PFSK-1 (cell line): ENCODE measurements around the gene KLHL2.

Source experiments
- FOXP2 ChIP-seq: optimal IDR thresholded peaks from 2 replicates; pipeline ENCODE3; 2011; ENCODE audit warnings: borderline replicate concordance, control low read depth, inconsistent platforms; ENCODE audit not compliant: insufficient read depth; ENCODE audit errors: extremely low read length, extremely low read depth
- POLR2AphosphoS5 ChIP-seq: IDR thresholded peaks from 2 replicates; pipeline ENCODE4 v1.6.1; 2012; ENCODE audit warnings: low read depth, mild to moderate bottlenecking, control low read depth, low read length, moderate library complexity
- SIN3A ChIP-seq: IDR thresholded peaks from 2 replicates; pipeline ENCODE4 v1.6.1; 2012; ENCODE audit warnings: mild to moderate bottlenecking, low read length, moderate library complexity, borderline replicate concordance; ENCODE audit not compliant: insufficient read depth
- TAF1 ChIP-seq: IDR thresholded peaks from 2 replicates; pipeline ENCODE4 v1.6.1; 2012; ENCODE audit warnings: low read length, control low read depth, borderline replicate concordance; ENCODE audit not compliant: insufficient read depth
- TF ChIP-seq, protein P1 (sequence below), 2 experiments: IDR thresholded peaks; 2 replicates each; pipeline versions ENCODE4 v1.6.1 to v1.8.0; 2011 to 2012; ENCODE audit warnings: low read depth in 2 of 2, low read length in 2 of 2, control low read depth in 1 of 2, inconsistent platforms in 1 of 2, mild to moderate bottlenecking in 1 of 2, moderate library complexity in 1 of 2; ENCODE audit not compliant: insufficient read depth in 1 of 2

Gene KLHL2

DNA sequence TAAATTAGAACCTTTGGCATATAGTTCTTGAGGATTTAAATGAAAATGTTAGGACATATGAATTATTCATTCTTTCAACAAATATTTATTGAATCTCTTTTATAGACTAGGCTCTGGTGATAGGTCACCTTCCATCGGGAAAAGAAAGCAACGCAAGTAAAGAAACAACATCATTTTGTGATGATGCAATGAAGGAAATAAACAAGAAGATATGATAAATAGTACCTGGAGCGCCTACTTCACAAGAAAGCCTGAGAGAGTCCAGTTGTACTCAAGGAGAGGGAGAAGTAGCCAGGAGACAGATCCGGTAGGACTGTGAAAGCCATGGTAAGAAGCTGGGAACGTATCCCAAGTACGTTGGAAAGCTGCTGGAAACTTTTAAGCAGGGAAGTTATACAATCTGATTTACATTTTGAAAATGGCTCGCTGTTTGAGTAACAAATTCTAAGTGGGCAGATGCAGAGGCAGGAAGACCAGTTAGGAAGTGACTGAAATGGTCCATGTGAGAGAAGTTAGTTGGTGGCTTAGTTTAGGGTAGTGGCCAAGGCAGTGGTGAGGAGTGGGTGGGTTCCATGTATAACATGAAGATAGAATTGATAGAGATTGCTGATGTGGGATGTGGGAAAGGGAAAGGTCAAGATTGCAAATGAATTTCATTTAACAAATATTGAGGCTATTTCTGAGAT lies 153.8 kb downstream of the KLHL2 start:
- no peak for TF ChIP-seq SIN3A
- TF ChIP-seq, protein P1, sequence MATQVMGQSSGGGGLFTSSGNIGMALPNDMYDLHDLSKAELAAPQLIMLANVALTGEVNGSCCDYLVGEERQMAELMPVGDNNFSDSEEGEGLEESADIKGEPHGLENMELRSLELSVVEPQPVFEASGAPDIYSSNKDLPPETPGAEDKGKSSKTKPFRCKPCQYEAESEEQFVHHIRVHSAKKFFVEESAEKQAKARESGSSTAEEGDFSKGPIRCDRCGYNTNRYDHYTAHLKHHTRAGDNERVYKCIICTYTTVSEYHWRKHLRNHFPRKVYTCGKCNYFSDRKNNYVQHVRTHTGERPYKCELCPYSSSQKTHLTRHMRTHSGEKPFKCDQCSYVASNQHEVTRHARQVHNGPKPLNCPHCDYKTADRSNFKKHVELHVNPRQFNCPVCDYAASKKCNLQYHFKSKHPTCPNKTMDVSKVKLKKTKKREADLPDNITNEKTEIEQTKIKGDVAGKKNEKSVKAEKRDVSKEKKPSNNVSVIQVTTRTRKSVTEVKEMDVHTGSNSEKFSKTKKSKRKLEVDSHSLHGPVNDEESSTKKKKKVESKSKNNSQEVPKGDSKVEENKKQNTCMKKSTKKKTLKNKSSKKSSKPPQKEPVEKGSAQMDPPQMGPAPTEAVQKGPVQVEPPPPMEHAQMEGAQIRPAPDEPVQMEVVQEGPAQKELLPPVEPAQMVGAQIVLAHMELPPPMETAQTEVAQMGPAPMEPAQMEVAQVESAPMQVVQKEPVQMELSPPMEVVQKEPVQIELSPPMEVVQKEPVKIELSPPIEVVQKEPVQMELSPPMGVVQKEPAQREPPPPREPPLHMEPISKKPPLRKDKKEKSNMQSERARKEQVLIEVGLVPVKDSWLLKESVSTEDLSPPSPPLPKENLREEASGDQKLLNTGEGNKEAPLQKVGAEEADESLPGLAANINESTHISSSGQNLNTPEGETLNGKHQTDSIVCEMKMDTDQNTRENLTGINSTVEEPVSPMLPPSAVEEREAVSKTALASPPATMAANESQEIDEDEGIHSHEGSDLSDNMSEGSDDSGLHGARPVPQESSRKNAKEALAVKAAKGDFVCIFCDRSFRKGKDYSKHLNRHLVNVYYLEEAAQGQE (IDR thresholded peaks at IDR 0.05; ENCODE audit: insufficient read depth in 1 of 2, low read depth in 2 of 2, low read length in 2 of 2) = no peak
- TF ChIP-seq TAF1 = no peak
- TF ChIP-seq POLR2AphosphoS5 = no peak
- no peak for TF ChIP-seq FOXP2

DNA sequence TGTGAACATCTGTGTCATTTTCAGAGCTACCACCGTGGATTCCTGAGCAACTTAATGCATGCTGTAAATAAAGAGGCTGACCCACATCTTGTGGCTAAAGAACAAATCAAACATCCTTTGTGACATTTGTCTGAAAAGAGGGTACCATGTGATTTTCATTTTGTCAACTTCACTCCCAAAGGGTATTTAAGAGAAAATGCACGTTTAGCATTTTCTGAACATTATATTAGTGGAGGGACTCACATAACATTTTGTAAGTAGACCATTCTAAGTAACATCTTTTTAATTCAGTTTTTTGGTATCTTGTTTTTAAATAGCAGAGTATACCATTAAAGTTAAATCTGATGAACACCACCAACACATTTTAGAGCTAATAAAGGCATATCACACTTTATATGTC lies 154.4 kb downstream of the KLHL2 start:
- TF ChIP-seq, protein P1 (IDR thresholded peaks at IDR 0.05; ENCODE audit: insufficient read depth in 1 of 2, low read depth in 2 of 2, low read length in 2 of 2) = no peak
- no peak for TF ChIP-seq FOXP2
- no peak for TF ChIP-seq TAF1
- no peak for TF ChIP-seq SIN3A
- TF ChIP-seq POLR2AphosphoS5 = no peak

DNA sequence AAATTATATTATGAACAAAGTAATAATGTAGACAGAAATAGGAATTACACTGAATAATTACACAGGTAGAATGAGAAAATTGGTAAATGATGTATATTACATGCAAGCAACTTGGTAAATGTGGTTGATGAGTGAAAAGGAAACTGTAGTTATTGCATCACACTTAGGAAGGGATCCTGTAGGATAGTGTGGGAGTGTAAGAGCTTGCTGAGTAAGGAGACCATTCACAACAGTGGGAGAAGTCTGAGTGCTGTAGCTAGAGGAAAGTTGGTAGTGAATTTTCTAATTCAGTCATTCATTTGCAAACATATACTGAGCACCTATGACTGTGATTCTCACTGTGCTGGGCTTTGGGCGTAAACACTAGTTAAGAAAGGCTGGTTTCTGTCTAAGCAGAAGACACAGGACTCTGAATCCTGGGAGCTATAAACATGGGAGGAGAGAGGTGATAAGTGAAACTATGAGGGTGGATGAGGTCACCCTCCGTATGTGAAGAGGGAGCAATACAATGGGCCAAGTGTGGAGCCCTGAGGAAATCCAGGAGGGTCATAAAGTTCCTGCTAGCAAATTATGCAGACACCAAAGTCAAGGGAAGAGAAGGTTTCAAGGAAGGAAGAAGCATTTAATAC lies 157.2 kb downstream of the KLHL2 start:
- TF ChIP-seq FOXP2 (no peak), TAF1 (no peak), SIN3A (no peak), POLR2AphosphoS5 (no peak)
- TF ChIP-seq, protein P1 (IDR thresholded peaks at IDR 0.05; ENCODE audit: insufficient read depth in 1 of 2, low read depth in 2 of 2, low read length in 2 of 2) = no peak

DNA sequence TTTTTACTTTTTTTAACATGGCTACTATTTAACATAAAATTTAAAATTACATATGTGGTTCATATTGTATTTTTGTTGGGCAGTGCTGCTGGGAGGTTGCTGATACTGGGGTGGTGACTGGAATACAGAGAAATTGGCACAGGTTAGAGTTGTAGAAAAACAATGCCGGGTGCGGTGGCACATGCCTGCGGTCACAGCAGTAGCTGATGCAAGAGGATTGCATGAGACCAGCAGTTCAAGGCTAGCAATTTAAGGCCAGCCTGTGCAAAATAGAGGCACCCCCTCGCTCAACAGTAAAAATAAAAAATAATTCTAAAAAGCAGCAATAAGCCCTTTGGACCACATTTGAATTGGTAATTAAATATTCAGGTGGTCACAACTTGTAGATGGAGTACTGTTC lies 159.7 kb downstream of the KLHL2 start:
- TF ChIP-seq POLR2AphosphoS5 = no peak
- TF ChIP-seq FOXP2 = no peak
- no peak for TF ChIP-seq SIN3A
- TF ChIP-seq, protein P1 (IDR thresholded peaks at IDR 0.05; ENCODE audit: insufficient read depth in 1 of 2, low read depth in 2 of 2, low read length in 2 of 2) = no peak
- TF ChIP-seq TAF1 = no peak
